NCI-H128 (cell line): Measurements from ENCODE around the gene ZNF195.
A peak's percentile ranks its signal among the peaks of the same experiment; 100 is the strongest.
"Not testable (repeated sequence)": the region's sequence is repeated elsewhere in the genome, so short reads cannot be mapped to it uniquely, and the experiment has no call there.

Source experiments
- DNase-seq: peaks from one replicate; lab custom pipeline; 2025; ENCODE audit not compliant: unreplicated experiment; lab: John Stamatoyannopoulos, UW

Gene ZNF195

GRCh38 chr11:3378426-3379423, at the start of gene ZNF195:
Gene ZNF195, minus strand, starts transcription at chr11:3379146. Its CDS starts 106 bp downstream, at chr11:3379040.
- peak; percentile 96 for DNase-seq

- not testable (repeated sequence) for DNase-seq
These were observed 49.1 kb upstream of the ZNF195 start for GRCh38 chr11:3428076-3428475.

- not testable (repeated sequence) for DNase-seq
These were observed 47.6 kb upstream of the ZNF195 start for GRCh38 chr11:3426541-3426940.

- DNase-seq, result not testable (repeated sequence)
These were observed 45.0 kb upstream of the ZNF195 start for GRCh38 chr11:3423928-3424327.

GRCh38 chr11:3423138-3423731, 44.3 kb upstream of the ZNF195 start:
- not testable (repeated sequence) for DNase-seq

GRCh38 chr11:3422380-3423137, 43.6 kb upstream of the ZNF195 start:
- DNase-seq, result peak; percentile 91

GRCh38 chr11:3421608-3422379, 42.8 kb upstream of the ZNF195 start:
- DNase-seq, result not testable (repeated sequence)

- DNase-seq, result not testable (repeated sequence)
These were observed 41.5 kb upstream of the ZNF195 start for GRCh38 chr11:3420281-3421042.

GRCh38 chr11:3419496-3419895, 40.5 kb upstream of the ZNF195 start:
- not testable (repeated sequence) for DNase-seq

- DNase-seq, result peak; percentile 19
These were observed 38.1 kb upstream of the ZNF195 start for GRCh38 chr11:3417047-3417446.

- DNase-seq, result not testable (repeated sequence)
These were observed 36.4 kb upstream of the ZNF195 start for GRCh38 chr11:3415301-3415700.

GRCh38 chr11:3413666-3414065, 34.7 kb upstream of the ZNF195 start:
- DNase-seq, result not testable (repeated sequence)

GRCh38 chr11:3412837-3413236, 33.9 kb upstream of the ZNF195 start:
- no peak for DNase-seq

- DNase-seq, result peak; percentile 55
These were observed 29.8 kb upstream of the ZNF195 start for GRCh38 chr11:3408722-3409121.

- not testable (repeated sequence) for DNase-seq
These were observed 29.2 kb upstream of the ZNF195 start for GRCh38 chr11:3408058-3408605.

- DNase-seq, result not testable (repeated sequence)
These were observed 28.0 kb upstream of the ZNF195 start for GRCh38 chr11:3406937-3407336.

- not testable (repeated sequence) for DNase-seq
These were observed 27.4 kb upstream of the ZNF195 start for GRCh38 chr11:3406223-3406875.

- DNase-seq, result not testable (repeated sequence)
These were observed 25.4 kb upstream of the ZNF195 start for GRCh38 chr11:3404076-3404925.
